GM18951 (cell line): Measurements from ENCODE around the gene TRPT1.
A peak's percentile ranks its signal among the peaks of the same experiment; 100 is the strongest.

Source experiments
- POLR2A ChIP-seq: IDR thresholded peaks from 4 replicates; pipeline ENCODE4 v1.6.1; 2011; ENCODE audit warnings: mild to moderate bottlenecking; ENCODE audit not compliant: insufficient read length, insufficient read depth; ENCODE audit errors: extremely low read depth
- in situ Hi-C: fragments of 300-500 bp; cut with MboI; formaldehyde crosslinking; loops from one replicate; pipeline ENCODE4 v1.12.0; 2022; ENCODE audit warnings: low sequenced_read_pairs, mixed read lengths, inconsistent platforms; ENCODE audit not compliant: unreplicated experiment

TRPT1 gene

GRCh38 chr11:64234647-64235379, 8.8 kb upstream of the TRPT1 start:
- in situ Hi-C loops: no loop called here
- no peak for TF ChIP-seq POLR2A

GRCh38 chr11:64233913-64234586, 8.1 kb upstream of the TRPT1 start, which contains the start of gene VEGFB:
Gene VEGFB, plus strand, starts transcription at chr11:64234584. Its CDS starts 250 bp downstream, at chr11:64234834.
- in situ Hi-C loops: no loop called here

GRCh38 chr11:64232967-64233315, 7.0 kb upstream of the TRPT1 start:
- in situ Hi-C loops: no loop called here
- no peak for TF ChIP-seq POLR2A

More at GRCh38 chr11:64233913-64234586, 8.1 kb upstream of the TRPT1 start, which contains the start of gene VEGFB:
- no peak for TF ChIP-seq POLR2A

- TF ChIP-seq POLR2A: no peak
- in situ Hi-C loops: no loop called here
Measured at GRCh38 chr11:64232182-64232966, 6.4 kb upstream of the TRPT1 start.

- in situ Hi-C loops: no loop called here
- no peak for TF ChIP-seq POLR2A
Measured at GRCh38 chr11:64231546-64231945, 5.6 kb upstream of the TRPT1 start.

GRCh38 chr11:64230985-64231365, 5.0 kb upstream of the TRPT1 start:
- TF ChIP-seq POLR2A: no peak
- in situ Hi-C loops: no loop called here

- peak; percentile 75 for TF ChIP-seq POLR2A
- in situ Hi-C loops: no loop called here
Measured at GRCh38 chr11:64230171-64230984, 4.4 kb upstream of the TRPT1 start, which contains the start of gene DNAJC4. Gene DNAJC4, plus strand, starts transcription at chr11:64230548. Its CDS starts 307 bp downstream, at chr11:64230855.

- in situ Hi-C loops: no loop called here
- TF ChIP-seq POLR2A: no peak
Measured at GRCh38 chr11:64229744-64230170, 3.8 kb upstream of the TRPT1 start.

GRCh38 chr11:64229090-64229743, 3.2 kb upstream of the TRPT1 start:
- no peak for TF ChIP-seq POLR2A
- in situ Hi-C loops: no loop called here

- no peak for TF ChIP-seq POLR2A
- in situ Hi-C loops: no loop called here
Measured at GRCh38 chr11:64227405-64227956, 1.5 kb upstream of the TRPT1 start.

GRCh38 chr11:64226507-64227051, 593 bp upstream of the TRPT1 start:
- peak; percentile 25 for TF ChIP-seq POLR2A
- in situ Hi-C loops: no loop called here
